B cell (primary cell): ENCODE measurements around the gene DEFB123. TPM values are rescaled to one million over a fixed set of nuclear protein-coding genes. Genes with fewer than 3 reads are reported as not detected.

ENCODE experiments used
- ATAC-seq: fragments of 200-7000 bp; cut with Tn5 transposase; one replicate; pipeline ENCODE4 v1.10.0; 2021; ENCODE audit warnings: low read depth, mild to moderate bottlenecking, moderate number of reproducible peaks, moderate library complexity
- CTCF ChIA-PET: fragments of 350-600 bp; sonication (Branson Sonifier 250); formaldehyde crosslinking; loops from one replicate; lab custom pipeline; 2021; ENCODE audit warnings: antibody characterized with exemption, inconsistent platforms; lab: Charles Lee
- POLR2A ChIA-PET: fragments of 350-600 bp; sonication (Branson Sonifier 250); formaldehyde crosslinking; loops from one replicate; lab custom pipeline; 2021; ENCODE audit warnings: antibody characterized with exemption; lab: Charles Lee
- DNase-seq: peaks from one replicate; pipeline ENCODE4 v3.0.0; 2013
- H2AFZ ChIP-seq: 2 replicates; pipeline ENCODE4 v1.6.1; 2012; ENCODE audit warnings: mild to moderate bottlenecking, low read depth, low read length; ENCODE audit not compliant: insufficient read depth, poor library complexity, severe bottlenecking
- H3K27ac ChIP-seq, 2 donors: 1 replicate in 1 of 2; 2 replicates in 1 of 2; pipeline ENCODE4 v1.5.1; 2012 to 2013; ENCODE audit warnings: low read length in 2 of 2, mild to moderate bottlenecking in 2 of 2, moderate library complexity in 1 of 2
- H3K27me3 ChIP-seq, 4 experiments: fragments of 200-600 bp in 1 of 4; sonication (generic) in 1 of 4; replicated peaks in 1 of 4; 1 replicate in 2 of 4; 2 replicates in 2 of 4; pipeline versions ENCODE4 v1.6.1 to v1.7.0; 2013 to 2016; ENCODE audit warnings: low read length in 3 of 4, mild to moderate bottlenecking in 2 of 4, mixed read lengths in 1 of 4, moderate library complexity in 1 of 4; ENCODE audit not compliant: insufficient read depth in 4 of 4, control insufficient read depth in 3 of 4; ENCODE audit errors: control extremely low read depth in 1 of 4
- H3K36me3 ChIP-seq, 2 experiments: replicated peaks in 1 of 2; 1 replicate in 1 of 2; 2 replicates in 1 of 2; pipeline versions ENCODE4 v1.6.1 to v1.7.1; 2013; ENCODE audit warnings: low read length in 1 of 2; ENCODE audit not compliant: insufficient read depth in 2 of 2, control insufficient read depth in 1 of 2; ENCODE audit errors: control extremely low read depth in 1 of 2, extremely low read depth in 1 of 2
- H3K4me1 ChIP-seq, 2 donors: fragments of 200-600 bp in 1 of 2; sonication (generic) in 1 of 2; 1 replicate in 1 of 2; 2 replicates in 1 of 2; pipeline versions ENCODE4 v1.5.1 to v1.6.1; 2013 to 2017; ENCODE audit warnings: low read length in 2 of 2; ENCODE audit not compliant: control insufficient read depth in 2 of 2, insufficient read depth in 2 of 2
- H3K4me2 ChIP-seq: replicated peaks from 2 replicates; pipeline ENCODE3; 2012; ENCODE audit warnings: mild to moderate bottlenecking, low read depth, low read length; ENCODE audit not compliant: poor library complexity, severe bottlenecking
- H3K4me3 ChIP-seq, 5 experiments: fragments of 200-600 bp in 1 of 5; sonication (generic) in 1 of 5; 1 replicate in 3 of 5; 2 replicates in 2 of 5; pipeline versions ENCODE4 v1.5.1 to v1.7.0; 2011 to 2016; ENCODE audit warnings: low read length in 4 of 5, mild to moderate bottlenecking in 4 of 5, low read depth in 2 of 5, control low read depth in 1 of 5, moderate library complexity in 1 of 5; ENCODE audit not compliant: insufficient read depth in 1 of 5; ENCODE audit errors: control extremely low read depth in 1 of 5, extremely low read depth in 1 of 5
- H3K79me2 ChIP-seq: fragments of 200-600 bp; sonication (generic); one replicate; pipeline ENCODE4 v1.6.0; 2016; ENCODE audit warnings: low read length; ENCODE audit not compliant: control insufficient read depth, insufficient read depth
- H3K9ac ChIP-seq: fragments of 200-600 bp; sonication (generic); 2 replicates; pipeline ENCODE4 v1.6.1; 2017; ENCODE audit warnings: mild to moderate bottlenecking, low read length, moderate library complexity
- H3K9me3 ChIP-seq, 3 donors: one replicate each; pipeline versions ENCODE4 v1.6.1 to v1.7.1; 2013; ENCODE audit warnings: low read length in 2 of 3; ENCODE audit not compliant: control insufficient read depth in 2 of 3, insufficient read depth in 1 of 3; ENCODE audit errors: control extremely low read depth in 1 of 3
- H4K20me1 ChIP-seq: 2 replicates; pipeline ENCODE4 v1.6.0; 2012; ENCODE audit warnings: mild to moderate bottlenecking, low read length; ENCODE audit not compliant: insufficient read depth, control insufficient read depth, poor library complexity, severe bottlenecking
- H3K27ac Mint-ChIP-seq: one replicate; pipeline ENCODE4 v1.8.0; 2021; ENCODE audit warnings: mixed read lengths
- H3K27me3 Mint-ChIP-seq: one replicate; pipeline ENCODE4 v1.8.0; 2021; ENCODE audit warnings: mixed read lengths
- H3K4me1 Mint-ChIP-seq: one replicate; pipeline ENCODE4 v1.8.0; 2021; ENCODE audit warnings: mixed read lengths
- H3K4me3 Mint-ChIP-seq: one replicate; pipeline ENCODE4 v1.8.0; 2021; ENCODE audit warnings: mixed read lengths
- H3K9me3 Mint-ChIP-seq: one replicate; pipeline ENCODE4 v1.8.0; 2022; ENCODE audit warnings: mixed read lengths; ENCODE audit not compliant: insufficient read depth
- EZH2 ChIP-seq: IDR thresholded peaks from 2 replicates; pipeline ENCODE4 v1.6.1; 2012; ENCODE audit warnings: borderline replicate concordance, low read depth, mild to moderate bottlenecking, moderate library complexity, low read length; ENCODE audit not compliant: insufficient read depth, poor library complexity, severe bottlenecking
- WGBS: methylation state at CpG from one replicate; pipeline ENCODE4 v1.1.5; 2013; ENCODE audit warnings: missing lambda C conversion rate; ENCODE audit not compliant: insufficient coverage; 5-methylcytosine and 5-hydroxymethylcytosine counted together
- intact Hi-C: fragments of 100-400 bp; cut with micrococcal nuclease; formaldehyde crosslinking; loops from one replicate; pipeline ENCODE4 v1.10.0; 2022
- polyA plus RNA-seq: library from polyadenylated mRNA; depleted of rRNA; stranded (reverse); fragments of >200 nt; gene quantifications from 2 replicates; pipeline ENCODE4 v1.2.3, GENCODE V29; 2012
- total RNA-seq, 2 donors: library from RNA; stranded (reverse); fragments of 120-200 nt in 1 of 2; gene quantifications; 1 replicate in 1 of 2; 2 replicates in 1 of 2; pipeline versions ENCODE4 v1.2.3 to v1.2.4, GENCODE V29; 2013 to 2022
- TF ChIP-seq, protein P1 (sequence below): fragments of 200-600 bp; IDR thresholded peaks from one replicate; pipeline ENCODE4 v1.8.0; 2022; ENCODE audit warnings: antibody characterized with exemption, mild to moderate bottlenecking

Gene DEFB123
- total and polyA plus RNA-seq, 2 donors (not counting 1 experiment from before 2014, with no cell fraction given), result not detected

DNA sequence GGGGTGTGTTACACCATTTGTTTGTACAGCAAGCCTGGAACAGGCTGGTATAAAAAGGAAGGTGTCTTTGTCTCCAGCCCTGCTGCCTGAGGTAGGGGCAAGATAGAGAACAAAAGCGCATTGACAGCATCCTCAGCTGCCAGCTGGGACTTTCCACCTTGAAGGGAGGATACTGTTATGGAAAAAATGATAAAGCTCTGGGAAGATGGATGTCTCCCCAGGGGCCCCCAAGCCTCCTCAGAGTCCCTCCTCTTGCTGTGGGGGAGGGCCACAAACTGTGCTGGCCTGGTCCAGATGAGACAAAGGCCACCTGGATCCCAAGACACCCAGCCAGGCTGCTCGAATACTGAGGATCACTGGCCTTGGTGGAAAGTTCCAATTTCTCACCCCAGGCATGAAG lies 47.7 kb downstream of the DEFB123 start:
- WGBS, result 100% methylated on average over 2 of the region's 2 CpGs
- CTCF ChIA-PET, result interaction anchor here (0.5 to 4.2 kb wide), 3 partner anchors 15 to 28 kb away, joined by 3 to 23 read pairs (median 4); no protein-coding TSS in a partner anchor

DNA sequence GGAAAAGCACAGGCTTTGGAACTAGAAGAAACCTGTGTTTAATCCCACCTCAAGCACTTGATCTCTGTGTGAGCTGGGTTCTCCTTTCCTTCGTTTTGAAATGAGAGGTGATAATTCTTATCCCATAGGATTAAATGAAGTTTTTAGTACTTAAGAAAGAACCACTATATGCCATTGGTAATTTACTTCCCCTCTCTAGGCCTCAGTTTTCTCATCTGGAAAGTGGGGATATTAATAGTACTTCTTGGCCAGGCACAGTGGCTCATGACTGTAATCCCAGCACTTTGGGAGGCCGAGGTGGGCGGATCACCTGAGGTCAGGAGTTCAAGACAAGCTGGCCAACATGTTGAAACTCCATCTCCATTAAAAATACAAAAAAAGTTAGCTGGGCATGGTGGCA lies 48.7 kb downstream of the DEFB123 start:
- CTCF ChIA-PET, result interaction anchor here (1.1 kb wide), 1 partner anchor 14 kb away, joined by 6 read pairs; no protein-coding TSS in a partner anchor
- no peak overlapping the region for H3K4me3 Mint-ChIP-seq
- WGBS, result 90% methylated on average over 2 of the region's 3 CpGs

More for the DNA sequence above, 47.7 kb downstream of the DEFB123 start:
- intact Hi-C loops, result no loop called here
- H3K9me3 Mint-ChIP-seq, result no peaks in the 10 kb centered on the region
- ATAC-seq, result no peak
- no peak overlapping the region for H3K4me3 ChIP-seq
- H4K20me1 ChIP-seq, result no peaks in the 10 kb centered on the region
- no peaks in the 10 kb centered on the region for H3K79me2 ChIP-seq
- H3K9ac ChIP-seq, result no peak overlapping the region
- POLR2A ChIA-PET, result no interaction called here
- TF ChIP-seq, protein P1, sequence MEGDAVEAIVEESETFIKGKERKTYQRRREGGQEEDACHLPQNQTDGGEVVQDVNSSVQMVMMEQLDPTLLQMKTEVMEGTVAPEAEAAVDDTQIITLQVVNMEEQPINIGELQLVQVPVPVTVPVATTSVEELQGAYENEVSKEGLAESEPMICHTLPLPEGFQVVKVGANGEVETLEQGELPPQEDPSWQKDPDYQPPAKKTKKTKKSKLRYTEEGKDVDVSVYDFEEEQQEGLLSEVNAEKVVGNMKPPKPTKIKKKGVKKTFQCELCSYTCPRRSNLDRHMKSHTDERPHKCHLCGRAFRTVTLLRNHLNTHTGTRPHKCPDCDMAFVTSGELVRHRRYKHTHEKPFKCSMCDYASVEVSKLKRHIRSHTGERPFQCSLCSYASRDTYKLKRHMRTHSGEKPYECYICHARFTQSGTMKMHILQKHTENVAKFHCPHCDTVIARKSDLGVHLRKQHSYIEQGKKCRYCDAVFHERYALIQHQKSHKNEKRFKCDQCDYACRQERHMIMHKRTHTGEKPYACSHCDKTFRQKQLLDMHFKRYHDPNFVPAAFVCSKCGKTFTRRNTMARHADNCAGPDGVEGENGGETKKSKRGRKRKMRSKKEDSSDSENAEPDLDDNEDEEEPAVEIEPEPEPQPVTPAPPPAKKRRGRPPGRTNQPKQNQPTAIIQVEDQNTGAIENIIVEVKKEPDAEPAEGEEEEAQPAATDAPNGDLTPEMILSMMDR, result no peak
- TF ChIP-seq EZH2, result no peak
- DNase-seq, result no peak
- H3K36me3 ChIP-seq, result no peaks in the 10 kb centered on the region
- H3K4me2 ChIP-seq, result no peak overlapping the region
- no peak overlapping the region for H3K27ac ChIP-seq
- no peak overlapping the region for H2AFZ ChIP-seq
- peaks cover 33% of the 10 kb centered on the region for H3K27me3 Mint-ChIP-seq
- peaks cover 1% of the 10 kb centered on the region for H3K4me1 Mint-ChIP-seq
- peaks cover 0 to 21% (median 3%) of the 10 kb centered on the region in 4 experiments for H3K27me3 ChIP-seq
- H3K4me1 ChIP-seq, result no peaks in the 10 kb centered on the region
- H3K4me3 Mint-ChIP-seq, result no peak overlapping the region
- peaks cover 0 to 6% (median 0%) of the 10 kb centered on the region in 3 donors for H3K9me3 ChIP-seq
- no peak overlapping the region for H3K27ac Mint-ChIP-seq

More for the DNA sequence above, 48.7 kb downstream of the DEFB123 start:
- Histone ChIP-seq H4K20me1 (no peaks in the 10 kb centered on the region), H3K27ac (no peak overlapping the region), H3K4me3 (no peak overlapping the region), H2AFZ (no peak overlapping the region), H3K9me3 (peaks cover 0 to 3% (median 0%) of the 10 kb centered on the region in 3 donors), H3K36me3 (no peaks in the 10 kb centered on the region), H3K4me2 (no peak overlapping the region), H3K27me3 (peaks cover 0 to 18% (median 3%) of the 10 kb centered on the region in 4 experiments), H3K4me1 (no peaks in the 10 kb centered on the region), H3K9ac (no peak overlapping the region), H3K79me2 (no peaks in the 10 kb centered on the region)
- Mint-ChIP-seq H3K27ac (no peak overlapping the region), H3K27me3 (peaks cover 27% of the 10 kb centered on the region), H3K4me1 (peaks cover 1% of the 10 kb centered on the region), H3K9me3 (no peaks in the 10 kb centered on the region)
- TF ChIP-seq EZH2, result no peak
- TF ChIP-seq, protein P1, result no peak
- intact Hi-C loops, result no loop called here
- POLR2A ChIA-PET, result no interaction called here
- DNase-seq (no peak), ATAC-seq (no peak)
